Sigmoid colon (tissue), 7 donors: ENCODE measurements around the gene PMF1. TPM values are rescaled to one million over a fixed set of nuclear protein-coding genes. Genes with fewer than 3 reads are reported as not detected.

Source experiments
- DNase-seq: peaks from one replicate; pipeline ENCODE4 v3.0.0-alpha.2; 2019
- H3K27ac ChIP-seq, 4 donors: fragments of 200-600 bp; sonication (generic); one replicate each; pipeline ENCODE4 v1.5.1; 2016 to 2019; ENCODE audit warnings: mild to moderate bottlenecking in 1 of 4
- H3K27me3 ChIP-seq, 3 donors: fragments of 200-600 bp; sonication (generic); one replicate each; pipeline ENCODE4 v1.5.1; 2019; ENCODE audit warnings: mild to moderate bottlenecking in 1 of 3
- H3K36me3 ChIP-seq, 4 donors: fragments of 200-600 bp; sonication (generic); one replicate each; pipeline ENCODE4 v1.5.1; 2016 to 2019
- H3K4me1 ChIP-seq, 4 donors: fragments of 200-600 bp; sonication (generic); one replicate each; pipeline ENCODE4 v1.5.1; 2017 to 2019
- H3K4me3 ChIP-seq, 4 donors: fragments of 200-600 bp; sonication (generic); one replicate each; pipeline ENCODE4 v1.5.1; 2017 to 2019; ENCODE audit warnings: mild to moderate bottlenecking in 2 of 4, moderate library complexity in 1 of 4
- H3K9me3 ChIP-seq, 4 donors: fragments of 200-600 bp in 3 of 4; sonication (generic) in 3 of 4; one replicate each; pipeline versions ENCODE4 v1.5.1 to v1.6.1; 2013 to 2019
- EP300 ChIP-seq, 4 donors: sonication (generic); formaldehyde crosslinking; IDR thresholded peaks; one replicate each; pipeline ENCODE4 v1.6.1; 2017; ENCODE audit warnings: antibody characterized with exemption in 4 of 4
- POLR2A ChIP-seq, 2 donors: fragments of 450-650 bp; IDR thresholded peaks; one replicate each; pipeline ENCODE4 v1.6.1; 2016; ENCODE audit warnings: antibody characterized with exemption in 2 of 2, mild to moderate bottlenecking in 2 of 2, moderate library complexity in 2 of 2
- POLR2AphosphoS5 ChIP-seq, 4 donors: sonication (generic); formaldehyde crosslinking; IDR thresholded peaks; one replicate each; pipeline ENCODE4 v1.6.1; 2017; ENCODE audit warnings: antibody characterized with exemption in 4 of 4
- WGBS, 2 donors: extraction: QIAGEN DNeasy Blood & Tissue Kit; methylation state at CpG; one replicate each; pipeline ENCODE4 v1.1.7; 2013; 5-methylcytosine and 5-hydroxymethylcytosine counted together
- intact Hi-C: fragments of 100-400 bp; cut with DNase I; formaldehyde crosslinking; loops from one replicate; pipeline ENCODE4 v1.15.1; 2023
- polyA plus RNA-seq, 3 donors: library from polyadenylated mRNA; stranded (reverse); fragments of 200-250 nt; gene quantifications; one replicate each; pipeline ENCODE4 v1.2.3, GENCODE V29; 2013
- total RNA-seq, 4 donors: library from RNA; depleted of rRNA; stranded (reverse); fragments of >200 nt; gene quantifications; one replicate each; pipeline ENCODE4 v1.1.0, GENCODE V29; 2016
- TF ChIP-seq, protein P1 (sequence below), 4 experiments: fragments of 450-650 bp in 3 of 4; fragments of 200-600 bp in 1 of 4; IDR thresholded peaks; one replicate each; pipeline ENCODE4 v1.5.1; 2016 to 2019; ENCODE audit warnings: antibody characterized with exemption in 4 of 4, mild to moderate bottlenecking in 3 of 4, moderate library complexity in 2 of 4
- donor health status: healthy with polysubstance abuse.
- donor health status: Bipolar disorder and iron deficiency.
- donor health status: healthy.

PMF1 gene
- total and polyA plus RNA-seq, 7 donors = 41.1 to 75.1 (median 52.8) TPM

DNA sequence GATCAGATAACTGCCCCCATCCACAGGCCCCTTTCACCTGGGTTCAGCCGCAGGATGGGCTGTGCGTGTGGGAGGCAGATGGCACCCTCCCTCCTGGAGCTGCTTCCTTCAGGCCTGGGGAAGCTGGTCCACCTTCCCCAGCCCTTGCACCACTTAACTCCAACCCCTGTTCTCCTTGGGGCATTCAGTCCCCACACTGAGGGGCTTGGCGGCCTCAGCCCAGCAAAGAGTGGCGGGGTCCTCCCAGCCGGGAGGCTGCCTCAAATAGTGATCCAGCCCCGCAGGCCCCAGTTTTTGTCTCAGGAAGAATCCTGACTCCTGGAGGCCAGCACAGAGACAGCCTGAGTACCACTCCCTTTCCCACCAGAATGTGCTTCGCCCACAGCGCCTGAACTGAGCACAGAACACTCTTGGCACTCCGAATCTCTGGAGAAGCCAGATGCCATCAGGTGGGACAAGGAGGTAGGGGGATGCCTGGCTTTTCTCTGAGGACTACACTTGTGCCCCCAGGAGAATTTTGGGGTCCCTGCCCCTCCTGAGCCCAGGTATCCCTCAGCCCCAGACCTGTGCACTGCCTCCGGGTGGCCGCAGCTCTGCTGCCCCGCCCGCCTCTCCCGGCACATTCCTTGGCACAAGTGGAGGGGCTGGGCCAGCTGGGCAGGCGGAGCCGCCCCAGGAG lies 34.1 kb downstream of the PMF1 start:
- peak in 2 of 4 donors; percentile 13 to 26 for TF ChIP-seq POLR2AphosphoS5 (IDR thresholded peaks at IDR 0.05)
- no peak for TF ChIP-seq EP300 (IDR thresholded peaks at IDR 0.05)
- DNase-seq = peak; percentile 74
- Histone ChIP-seq H3K9me3 (no peaks in the 10 kb centered on the region), H3K36me3 (peaks cover 19 to 29% (median 25%) of the 10 kb centered on the region in 4 donors), H3K27me3 (peaks cover 15 to 35% (median 18%) of the 10 kb centered on the region in 3 donors), H3K27ac (no peak overlapping the region), H3K4me1 (peaks cover 0 to 26% (median 23%) of the 10 kb centered on the region in 4 donors), H3K4me3 (no peak overlapping the region)
- intact Hi-C loops = no loop called here
- WGBS, 2 donors = 27 to 56% methylated on average over 16 of the region's 16 CpGs

DNA sequence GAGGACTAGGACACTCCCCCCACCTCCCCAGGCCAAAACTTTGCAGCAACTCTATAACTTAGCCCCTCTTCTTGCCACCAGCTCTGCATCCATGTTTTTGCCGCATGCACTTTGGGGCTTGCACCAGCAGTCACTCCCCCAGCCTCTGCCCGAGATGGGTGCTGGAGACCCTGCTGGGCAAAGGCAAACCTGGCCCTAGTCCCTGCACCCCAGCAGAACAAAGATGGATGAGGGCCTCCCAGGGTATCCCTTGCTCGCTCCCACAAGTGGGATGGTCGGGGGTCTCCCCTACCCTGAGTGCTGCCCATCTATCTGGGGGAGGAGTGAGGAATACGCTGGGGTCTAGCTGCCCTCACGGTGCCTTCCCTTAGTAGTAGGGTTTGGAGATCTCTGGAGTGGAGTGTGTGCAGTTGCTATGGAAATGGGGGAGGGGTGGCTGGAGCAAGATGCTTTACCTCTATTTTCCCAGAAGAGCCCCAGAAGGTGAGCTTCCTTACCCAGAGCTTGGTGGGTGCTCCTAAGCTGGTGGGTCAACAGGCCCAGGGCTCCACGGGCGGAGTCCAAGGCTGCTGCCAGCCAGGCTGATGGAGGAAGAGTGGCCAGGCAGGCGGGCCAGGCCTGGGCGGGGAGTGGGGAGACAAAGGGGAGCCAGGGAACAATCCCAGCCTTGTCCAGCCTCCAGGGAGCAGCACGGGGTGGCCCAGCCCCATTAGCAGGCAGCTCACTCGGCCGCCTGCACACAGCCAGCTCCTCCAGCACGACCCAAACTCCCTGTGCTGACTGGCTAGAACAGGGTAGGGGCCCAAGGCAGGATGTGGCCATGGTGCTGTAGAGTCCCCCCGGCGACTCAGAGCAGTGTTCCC lies 34.9 kb downstream of the PMF1 start, which contains the start of gene PAQR6:
Gene PAQR6, minus strand, starts transcription at position 597 of the 863 bp plus-strand sequence. CDS start 1,325 bp downstream, outside the sequence.
- 28 to 65% methylated on average over 16 of the region's 16 CpGs for WGBS, 2 donors
- H3K4me3 ChIP-seq = no peak within 1 kb of the TSS
- DNase-seq = peak; percentile 71
- peak within 1 kb of the TSS in 1 of 4 donors; percentile 6 for H3K27ac ChIP-seq
- H3K4me1 ChIP-seq = peaks cover 0 to 26% (median 23%) of the 10 kb centered on the region in 4 donors
- no peaks in the 10 kb centered on the region for H3K9me3 ChIP-seq
- TF ChIP-seq EP300 (IDR thresholded peaks at IDR 0.05) = no peak
- peak in 2 of 4 donors; percentile 28 for TF ChIP-seq POLR2AphosphoS5 (IDR thresholded peaks at IDR 0.05)
- intact Hi-C loops = no loop called here
- peaks cover 26 to 37% (median 32%) of the 10 kb centered on the region in 4 donors for H3K36me3 ChIP-seq
- peaks cover 15 to 35% (median 18%) of the 10 kb centered on the region in 3 donors for H3K27me3 ChIP-seq

DNA sequence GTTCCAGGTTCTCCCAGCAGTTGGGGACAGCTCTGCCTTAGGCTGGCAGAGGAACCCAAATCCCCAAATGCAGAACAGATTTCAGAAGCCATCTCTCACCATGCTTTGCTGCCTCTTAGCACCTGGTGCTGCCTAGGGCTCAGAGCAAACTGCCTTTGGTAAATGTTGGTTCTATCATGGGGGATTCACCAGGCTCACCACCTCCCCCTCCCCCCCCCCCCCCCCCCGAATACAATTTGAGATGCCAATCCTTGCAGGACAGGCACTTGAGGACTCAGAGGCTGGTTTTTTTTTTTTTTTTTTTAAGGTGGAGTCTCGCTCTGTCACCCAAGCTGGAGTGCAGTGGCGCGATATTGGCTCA lies 35.5 kb downstream of the PMF1 start:
- H3K4me3 ChIP-seq = no peak overlapping the region
- 61 to 84% methylated on average over 4 of the region's 4 CpGs for WGBS, 2 donors
- TF ChIP-seq POLR2A (IDR thresholded peaks at IDR 0.05) (no peak), EP300 (IDR thresholded peaks at IDR 0.05) (no peak), POLR2AphosphoS5 (IDR thresholded peaks at IDR 0.05) (no peak)
- TF ChIP-seq, protein P1, sequence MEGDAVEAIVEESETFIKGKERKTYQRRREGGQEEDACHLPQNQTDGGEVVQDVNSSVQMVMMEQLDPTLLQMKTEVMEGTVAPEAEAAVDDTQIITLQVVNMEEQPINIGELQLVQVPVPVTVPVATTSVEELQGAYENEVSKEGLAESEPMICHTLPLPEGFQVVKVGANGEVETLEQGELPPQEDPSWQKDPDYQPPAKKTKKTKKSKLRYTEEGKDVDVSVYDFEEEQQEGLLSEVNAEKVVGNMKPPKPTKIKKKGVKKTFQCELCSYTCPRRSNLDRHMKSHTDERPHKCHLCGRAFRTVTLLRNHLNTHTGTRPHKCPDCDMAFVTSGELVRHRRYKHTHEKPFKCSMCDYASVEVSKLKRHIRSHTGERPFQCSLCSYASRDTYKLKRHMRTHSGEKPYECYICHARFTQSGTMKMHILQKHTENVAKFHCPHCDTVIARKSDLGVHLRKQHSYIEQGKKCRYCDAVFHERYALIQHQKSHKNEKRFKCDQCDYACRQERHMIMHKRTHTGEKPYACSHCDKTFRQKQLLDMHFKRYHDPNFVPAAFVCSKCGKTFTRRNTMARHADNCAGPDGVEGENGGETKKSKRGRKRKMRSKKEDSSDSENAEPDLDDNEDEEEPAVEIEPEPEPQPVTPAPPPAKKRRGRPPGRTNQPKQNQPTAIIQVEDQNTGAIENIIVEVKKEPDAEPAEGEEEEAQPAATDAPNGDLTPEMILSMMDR (IDR thresholded peaks at IDR 0.05) = no peak
- intact Hi-C loops = no loop called here
- peaks cover 0 to 26% (median 23%) of the 10 kb centered on the region in 4 donors for H3K4me1 ChIP-seq
- no peaks in the 10 kb centered on the region for H3K9me3 ChIP-seq
- H3K36me3 ChIP-seq = peaks cover 33 to 43% (median 38%) of the 10 kb centered on the region in 4 donors
- H3K27me3 ChIP-seq = peaks cover 15 to 35% (median 18%) of the 10 kb centered on the region in 3 donors
- H3K27ac ChIP-seq = peak overlapping the region in 1 of 4 donors; percentile 6
- DNase-seq = no peak

DNA sequence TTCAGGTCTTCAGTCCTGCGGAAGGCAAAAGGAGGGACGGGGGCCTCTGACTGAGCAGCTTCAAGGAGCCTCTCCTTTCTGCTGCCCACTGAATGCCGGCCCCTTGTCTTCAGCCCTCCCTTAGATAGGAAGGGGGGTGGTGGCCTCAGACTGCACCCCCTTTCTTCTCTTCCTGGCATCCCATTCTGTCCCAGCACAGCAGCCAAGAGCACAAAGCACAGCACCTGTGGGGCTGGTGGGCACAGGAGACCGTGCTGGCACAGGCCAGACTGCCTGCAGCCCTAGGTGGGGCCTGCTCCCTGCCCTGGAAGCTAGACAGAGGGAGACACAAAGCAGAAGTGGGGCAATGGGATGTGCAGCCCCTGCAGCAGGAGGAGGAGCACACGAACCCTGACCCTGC lies 36.8 kb downstream of the PMF1 start:
- WGBS, 2 donors = 91 to 93% methylated on average over 5 of the region's 5 CpGs
- intact Hi-C loops = no loop called here
- TF ChIP-seq, protein P1 (IDR thresholded peaks at IDR 0.05) = no peak
- no peak for TF ChIP-seq EP300 (IDR thresholded peaks at IDR 0.05)
- no peak for TF ChIP-seq POLR2A (IDR thresholded peaks at IDR 0.05)
- TF ChIP-seq POLR2AphosphoS5 (IDR thresholded peaks at IDR 0.05) = no peak

DNA sequence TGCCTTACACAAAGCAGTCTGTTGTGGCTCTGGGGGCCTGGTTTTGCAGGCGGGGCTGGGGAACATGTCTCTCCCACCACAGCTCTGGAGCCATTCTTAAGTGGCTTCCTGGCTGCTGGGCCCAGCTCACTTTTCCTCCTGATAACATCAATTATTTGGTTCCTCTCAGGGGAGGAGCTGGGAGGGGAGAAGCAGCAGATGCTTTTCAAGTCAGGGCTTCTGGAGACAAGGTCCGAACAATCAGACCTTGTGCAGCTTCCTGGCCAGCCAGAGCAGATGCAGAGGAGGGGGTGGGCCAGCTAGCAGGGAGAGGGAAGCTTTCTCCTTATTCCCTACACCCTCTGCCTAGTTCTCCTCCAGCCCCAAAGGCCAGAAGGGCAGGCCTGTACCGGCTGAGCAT lies 38.7 kb downstream of the PMF1 start:
- Histone ChIP-seq H3K27ac (no peak overlapping the region), H3K4me1 (peaks cover 0 to 14% (median 12%) of the 10 kb centered on the region in 4 donors), H3K4me3 (no peak overlapping the region), H3K27me3 (peaks cover 0 to 7% (median 2%) of the 10 kb centered on the region in 3 donors), H3K9me3 (no peaks in the 10 kb centered on the region), H3K36me3 (peaks cover 33 to 75% (median 56%) of the 10 kb centered on the region in 4 donors)
- no peak for TF ChIP-seq EP300 (IDR thresholded peaks at IDR 0.05)
- no peak for TF ChIP-seq POLR2A (IDR thresholded peaks at IDR 0.05)
- TF ChIP-seq POLR2AphosphoS5 (IDR thresholded peaks at IDR 0.05) = no peak
- TF ChIP-seq, protein P1 (IDR thresholded peaks at IDR 0.05) = no peak
- 50 to 63% methylated on average over 3 of the region's 3 CpGs for WGBS, 2 donors
- DNase-seq = no peak
- intact Hi-C loops = no loop called here

More for the DNA sequence above, 36.8 kb downstream of the PMF1 start:
- Histone ChIP-seq H3K4me3 (no peak overlapping the region), H3K4me1 (peaks cover 0 to 26% (median 23%) of the 10 kb centered on the region in 4 donors), H3K27me3 (peaks cover 14 to 26% (median 15%) of the 10 kb centered on the region in 3 donors), H3K36me3 (peaks cover 33 to 55% (median 46%) of the 10 kb centered on the region in 4 donors), H3K9me3 (no peaks in the 10 kb centered on the region), H3K27ac (no peak overlapping the region)
- no peak for DNase-seq
